ENCODE data around the gene HOXB6.

Gene HOXB6

GRCh38 chr17:48575066-48575582 lies 29.7 kb downstream of the HOXB6 start:
- Histone ChIP-seq H3K36me3 (ENCODE audit: control insufficient read depth in 5 of 5, insufficient read depth in 5 of 5, low read length in 5 of 5) (peaks cover 0 to 6% (median 0%) of the 10 kb centered on the region in 5 donors), H3K9me3 (ENCODE audit: control insufficient read depth in 5 of 5, low read length in 5 of 5) (no peaks in the 10 kb centered on the region), H3K4me3 (ENCODE audit: low read depth in 1 of 5, low read length in 5 of 5) (peak overlapping the region in 1 of 5 donors; percentile 32), H3K4me1 (ENCODE audit: control insufficient read depth in 5 of 5, insufficient read depth in 5 of 5, low read length in 5 of 5) (peaks cover 9 to 86% (median 81%) of the 10 kb centered on the region in 5 donors), H3K27ac (ENCODE audit: low read depth, low read length) (peak overlapping the region; percentile 91), H3K27me3 (ENCODE audit: control insufficient read depth in 5 of 5, insufficient read depth in 4 of 5, low read length in 5 of 5) (no peaks in the 10 kb centered on the region), H3K9ac (ENCODE audit: low read length in 5 of 5) (peak overlapping the region in 1 of 5 donors; percentile 68)

- peak overlapping the region in 1 of 5 donors; percentile 68 for H3K9ac ChIP-seq (ENCODE audit: low read length in 5 of 5)
Observed at GRCh38 chr17:48574505-48575065, 30.2 kb downstream of the HOXB6 start.

GRCh38 chr17:48571826-48572417 lies 32.9 kb downstream of the HOXB6 start:
- Histone ChIP-seq H3K27me3 (ENCODE audit: control insufficient read depth in 5 of 5, insufficient read depth in 4 of 5, low read length in 5 of 5) (no peaks in the 10 kb centered on the region), H3K27ac (ENCODE audit: low read depth, low read length) (peak overlapping the region; percentile 91), H3K36me3 (ENCODE audit: control insufficient read depth in 5 of 5, insufficient read depth in 5 of 5, low read length in 5 of 5) (peaks cover 0 to 6% (median 0%) of the 10 kb centered on the region in 5 donors), H3K4me1 (ENCODE audit: control insufficient read depth in 5 of 5, insufficient read depth in 5 of 5, low read length in 5 of 5) (peaks cover 10 to 96% (median 89%) of the 10 kb centered on the region in 5 donors), H3K9ac (ENCODE audit: low read length in 5 of 5) (peak overlapping the region in 4 of 5 donors; percentile 43 to 80 (median 61)), H3K4me3 (ENCODE audit: low read depth in 1 of 5, low read length in 5 of 5) (peak overlapping the region in 1 of 5 donors; percentile 1), H3K9me3 (ENCODE audit: control insufficient read depth in 5 of 5, low read length in 5 of 5) (no peaks in the 10 kb centered on the region)

More at GRCh38 chr17:48574505-48575065, 30.2 kb downstream of the HOXB6 start:
- peaks cover 11 to 89% (median 80%) of the 10 kb centered on the region in 5 donors for H3K4me1 ChIP-seq (ENCODE audit: control insufficient read depth in 5 of 5, insufficient read depth in 5 of 5, low read length in 5 of 5)
- peak overlapping the region in 1 of 5 donors; percentile 32 for H3K4me3 ChIP-seq (ENCODE audit: low read depth in 1 of 5, low read length in 5 of 5)
- H3K27me3 ChIP-seq (ENCODE audit: control insufficient read depth in 5 of 5, insufficient read depth in 4 of 5, low read length in 5 of 5) = no peaks in the 10 kb centered on the region
- peak overlapping the region; percentile 91 for H3K27ac ChIP-seq (ENCODE audit: low read depth, low read length)
- H3K9me3 ChIP-seq (ENCODE audit: control insufficient read depth in 5 of 5, low read length in 5 of 5) = no peaks in the 10 kb centered on the region
- H3K36me3 ChIP-seq (ENCODE audit: control insufficient read depth in 5 of 5, insufficient read depth in 5 of 5, low read length in 5 of 5) = peaks cover 0 to 6% (median 0%) of the 10 kb centered on the region in 5 donors

- peaks cover 10 to 94% (median 87%) of the 10 kb centered on the region in 5 donors for H3K4me1 ChIP-seq (ENCODE audit: control insufficient read depth in 5 of 5, insufficient read depth in 5 of 5, low read length in 5 of 5)
Observed at GRCh38 chr17:48571024-48571818, 33.6 kb downstream of the HOXB6 start.

GRCh38 chr17:48570325-48571023 lies 34.3 kb downstream of the HOXB6 start:
- Histone ChIP-seq H3K4me3 (ENCODE audit: low read depth in 1 of 5, low read length in 5 of 5) (peak overlapping the region; percentile 1 to 53 (median 41)), H3K27me3 (ENCODE audit: control insufficient read depth in 5 of 5, insufficient read depth in 4 of 5, low read length in 5 of 5) (no peaks in the 10 kb centered on the region), H3K9ac (ENCODE audit: low read length in 5 of 5) (peak overlapping the region; percentile 31 to 81 (median 69)), H3K9me3 (ENCODE audit: control insufficient read depth in 5 of 5, low read length in 5 of 5) (no peaks in the 10 kb centered on the region), H3K36me3 (ENCODE audit: control insufficient read depth in 5 of 5, insufficient read depth in 5 of 5, low read length in 5 of 5) (peaks cover 0 to 6% (median 0%) of the 10 kb centered on the region in 5 donors), H3K27ac (ENCODE audit: low read depth, low read length) (peak overlapping the region; percentile 91), H3K4me1 (ENCODE audit: control insufficient read depth in 5 of 5, insufficient read depth in 5 of 5, low read length in 5 of 5) (peaks cover 10 to 93% (median 86%) of the 10 kb centered on the region in 5 donors)

More at GRCh38 chr17:48571024-48571818, 33.6 kb downstream of the HOXB6 start:
- Histone ChIP-seq H3K27ac (ENCODE audit: low read depth, low read length) (peak overlapping the region; percentile 91), H3K9me3 (ENCODE audit: control insufficient read depth in 5 of 5, low read length in 5 of 5) (no peaks in the 10 kb centered on the region), H3K36me3 (ENCODE audit: control insufficient read depth in 5 of 5, insufficient read depth in 5 of 5, low read length in 5 of 5) (peaks cover 0 to 6% (median 0%) of the 10 kb centered on the region in 5 donors), H3K27me3 (ENCODE audit: control insufficient read depth in 5 of 5, insufficient read depth in 4 of 5, low read length in 5 of 5) (no peaks in the 10 kb centered on the region), H3K4me3 (ENCODE audit: low read depth in 1 of 5, low read length in 5 of 5) (peak overlapping the region; percentile 1 to 53 (median 41)), H3K9ac (ENCODE audit: low read length in 5 of 5) (peak overlapping the region; percentile 31 to 81 (median 69))

GRCh38 chr17:48569674-48570324 lies 35.0 kb downstream of the HOXB6 start:
- Histone ChIP-seq H3K36me3 (ENCODE audit: control insufficient read depth in 5 of 5, insufficient read depth in 5 of 5, low read length in 5 of 5) (peaks cover 0 to 6% (median 0%) of the 10 kb centered on the region in 5 donors), H3K9me3 (ENCODE audit: control insufficient read depth in 5 of 5, low read length in 5 of 5) (no peaks in the 10 kb centered on the region), H3K9ac (ENCODE audit: low read length in 5 of 5) (peak overlapping the region in 4 of 5 donors; percentile 39 to 81 (median 74)), H3K27ac (ENCODE audit: low read depth, low read length) (peak overlapping the region; percentile 91), H3K27me3 (ENCODE audit: control insufficient read depth in 5 of 5, insufficient read depth in 4 of 5, low read length in 5 of 5) (no peaks in the 10 kb centered on the region), H3K4me1 (ENCODE audit: control insufficient read depth in 5 of 5, insufficient read depth in 5 of 5, low read length in 5 of 5) (peaks cover 10 to 93% (median 86%) of the 10 kb centered on the region in 5 donors), H3K4me3 (ENCODE audit: low read depth in 1 of 5, low read length in 5 of 5) (peak overlapping the region in 3 of 5 donors; percentile 14 to 44 (median 36))

GRCh38 chr17:48569240-48569582 lies 35.6 kb downstream of the HOXB6 start:
- Histone ChIP-seq H3K9ac (ENCODE audit: low read length in 5 of 5) (peak overlapping the region in 3 of 5 donors; percentile 26 to 41 (median 33)), H3K4me3 (ENCODE audit: low read depth in 1 of 5, low read length in 5 of 5) (peak overlapping the region in 4 of 5 donors; percentile 43 to 48 (median 44)), H3K27me3 (ENCODE audit: control insufficient read depth in 5 of 5, insufficient read depth in 4 of 5, low read length in 5 of 5) (no peaks in the 10 kb centered on the region), H3K27ac (ENCODE audit: low read depth, low read length) (peak overlapping the region; percentile 91), H3K4me1 (ENCODE audit: control insufficient read depth in 5 of 5, insufficient read depth in 5 of 5, low read length in 5 of 5) (peaks cover 12 to 92% (median 86%) of the 10 kb centered on the region in 5 donors), H3K36me3 (ENCODE audit: control insufficient read depth in 5 of 5, insufficient read depth in 5 of 5, low read length in 5 of 5) (peaks cover 0 to 6% (median 0%) of the 10 kb centered on the region in 5 donors), H3K9me3 (ENCODE audit: control insufficient read depth in 5 of 5, low read length in 5 of 5) (no peaks in the 10 kb centered on the region)

GRCh38 chr17:48568499-48569239 lies 36.1 kb downstream of the HOXB6 start:
- no peaks in the 10 kb centered on the region for H3K27me3 ChIP-seq (ENCODE audit: control insufficient read depth in 5 of 5, insufficient read depth in 4 of 5, low read length in 5 of 5)
- H3K9me3 ChIP-seq (ENCODE audit: control insufficient read depth in 5 of 5, low read length in 5 of 5) = no peaks in the 10 kb centered on the region
- H3K9ac ChIP-seq (ENCODE audit: low read length in 5 of 5) = peak overlapping the region in 4 of 5 donors; percentile 23 to 41 (median 30)
- peaks cover 0 to 6% (median 0%) of the 10 kb centered on the region in 5 donors for H3K36me3 ChIP-seq (ENCODE audit: control insufficient read depth in 5 of 5, insufficient read depth in 5 of 5, low read length in 5 of 5)
- peaks cover 12 to 95% (median 90%) of the 10 kb centered on the region in 5 donors for H3K4me1 ChIP-seq (ENCODE audit: control insufficient read depth in 5 of 5, insufficient read depth in 5 of 5, low read length in 5 of 5)
- peak overlapping the region; percentile 31 to 48 (median 44) for H3K4me3 ChIP-seq (ENCODE audit: low read depth in 1 of 5, low read length in 5 of 5)
- H3K27ac ChIP-seq (ENCODE audit: low read depth, low read length) = peak overlapping the region; percentile 75

Measured in subcutaneous abdominal adipose tissue (tissue), 5 donors.